ENCODE results near the gene BBS7. TPM values are rescaled to one million over a fixed set of nuclear protein-coding genes. Genes with fewer than 3 reads are reported as not detected.

BBS7 gene
- total and polyA plus RNA-seq, 7 donors = 8.4 to 14.6 (median 12.7) TPM

- Histone ChIP-seq H3K4me3 (no peak overlapping the region), H3K4me1 (peaks cover 0 to 14% (median 7%) of the 10 kb centered on the region in 4 donors), H3K9me3 (no peaks in the 10 kb centered on the region), H3K27me3 (no peaks in the 10 kb centered on the region), H3K36me3 (peaks cover 0 to 89% (median 34%) of the 10 kb centered on the region in 4 donors), H3K27ac (no peak overlapping the region)
- no peak for TF ChIP-seq CTCF (IDR thresholded peaks at IDR 0.05)
- TF ChIP-seq POLR2AphosphoS5 (IDR thresholded peaks at IDR 0.05) = no peak
- TF ChIP-seq EP300 (IDR thresholded peaks at IDR 0.05) = no peak
- no peak for TF ChIP-seq POLR2A (IDR thresholded peaks at IDR 0.05)
- intact Hi-C loops (cut with DNase I) = no loop called here
- 81 to 91% methylated on average over 4 of the region's 4 CpGs for WGBS, 2 donors
- no peak for DNase-seq
These were observed 63.9 kb downstream of the BBS7 start for GRCh38 chr4:121806411-121806810.

- 12 to 21% methylated on average over 4 of the region's 4 CpGs for WGBS, 2 donors
- peak overlapping the region; percentile 82 to 90 (median 88) for H3K4me3 ChIP-seq
- H3K27ac ChIP-seq = peak overlapping the region; percentile 85 to 96 (median 89)
- no peaks in the 10 kb centered on the region for H3K27me3 ChIP-seq
- no peaks in the 10 kb centered on the region for H3K9me3 ChIP-seq
- TF ChIP-seq CTCF (IDR thresholded peaks at IDR 0.05) = no peak
- no peak for TF ChIP-seq POLR2AphosphoS5 (IDR thresholded peaks at IDR 0.05)
- no peak for TF ChIP-seq POLR2A (IDR thresholded peaks at IDR 0.05)
- no peak for TF ChIP-seq EP300 (IDR thresholded peaks at IDR 0.05)
- intact Hi-C loops (cut with DNase I) = loop anchor here (5.0 kb wide), 2 partner anchors 71 to 104 kb away; partner anchors contain the start of genes ANXA5 and BBS7
- peaks cover 0 to 17% (median 9%) of the 10 kb centered on the region in 4 donors for H3K4me1 ChIP-seq
- H3K36me3 ChIP-seq = peaks cover 0 to 43% (median 13%) of the 10 kb centered on the region in 4 donors
- no peak for DNase-seq
These were observed 68.6 kb downstream of the BBS7 start for GRCh38 chr4:121801715-121802075.

- H3K27ac ChIP-seq = peak within 1 kb of the TSS; percentile 85 to 96 (median 89)
- TF ChIP-seq POLR2AphosphoS5 (IDR thresholded peaks at IDR 0.05) (peak; percentile 90 to 97 (median 96)), POLR2A (IDR thresholded peaks at IDR 0.05) (peak; percentile 74 to 80), EP300 (IDR thresholded peaks at IDR 0.05) (peak in 1 of 4 donors; percentile 53), CTCF (IDR thresholded peaks at IDR 0.05) (no peak)
- WGBS, 2 donors = 0% methylated on average over 48 of the region's 48 CpGs
- peaks cover 0 to 37% (median 12%) of the 10 kb centered on the region in 4 donors for H3K36me3 ChIP-seq
- peaks cover 0 to 17% (median 9%) of the 10 kb centered on the region in 4 donors for H3K4me1 ChIP-seq
- peak within 1 kb of the TSS; percentile 82 to 90 (median 88) for H3K4me3 ChIP-seq
- H3K9me3 ChIP-seq = no peaks in the 10 kb centered on the region
- H3K27me3 ChIP-seq = no peaks in the 10 kb centered on the region
- peak; percentile 96 for DNase-seq
- intact Hi-C loops (cut with DNase I) = loop anchor here (5.0 kb wide), 2 partner anchors 71 to 104 kb away; partner anchors contain the start of genes ANXA5 and BBS7
These were observed 69.1 kb downstream of the BBS7 start, which contains the start of gene EXOSC9 for GRCh38 chr4:121800961-121801714. Gene EXOSC9 (plus strand): TSS chr4:121801323. CDS start chr4:121801425, 102 bp downstream.

GRCh38 chr4:121800638-121800960, 69.7 kb downstream of the BBS7 start:
- Histone ChIP-seq H3K36me3 (peaks cover 0 to 32% (median 10%) of the 10 kb centered on the region in 4 donors), H3K4me3 (peak overlapping the region; percentile 82 to 90 (median 88)), H3K27me3 (no peaks in the 10 kb centered on the region), H3K9me3 (no peaks in the 10 kb centered on the region), H3K4me1 (peaks cover 0 to 17% (median 9%) of the 10 kb centered on the region in 4 donors), H3K27ac (peak overlapping the region; percentile 85 to 96 (median 89))
- WGBS, 2 donors = 34 to 51% methylated on average over 8 of the region's 8 CpGs
- intact Hi-C loops (cut with DNase I) = loop anchor here (5.0 kb wide), 2 partner anchors 72 to 103 kb away; partner anchors contain the start of genes ANXA5 and BBS7
- DNase-seq = no peak
- TF ChIP-seq POLR2AphosphoS5 (IDR thresholded peaks at IDR 0.05) (no peak), CTCF (IDR thresholded peaks at IDR 0.05) (no peak), POLR2A (IDR thresholded peaks at IDR 0.05) (no peak), EP300 (IDR thresholded peaks at IDR 0.05) (no peak)

All from sigmoid colon (tissue), 7 donors.